Panc1 (cell line): ENCODE results near the gene PROM1. TPM values are rescaled to one million over a fixed set of nuclear protein-coding genes. Genes with fewer than 3 reads are reported as not detected.

Experiments
- ATAC-seq: fragments of 200-7000 bp; cut with Tn5 transposase; 2 replicates; pipeline ENCODE4 v1.9.1; 2020; ENCODE audit warnings: mild to moderate bottlenecking, moderate library complexity
- BruUV-seq: library from RNA; stranded (reverse); fragments of 400-500 nt; replicated peaks from 2 replicates; lab custom pipeline; 2021; lab: Mats Ljungman, UMichigan
- CTCF ChIA-PET: fragments of 300-600 bp; sonication (Branson Sonifier 250); formaldehyde crosslinking; loops from one replicate; lab custom pipeline; 2022; ENCODE audit warnings: antibody characterized with exemption; lab: Charles Lee
- POLR2A ChIA-PET: fragments of 300-600 bp; sonication (Branson Sonifier 250); formaldehyde crosslinking; loops from one replicate; lab custom pipeline; 2022; ENCODE audit warnings: antibody characterized with exemption; lab: Charles Lee
- DNase-seq: peaks from one replicate; pipeline ENCODE4 v3.0.0-alpha.2; 2010; ENCODE audit warnings: low read depth, low spot score
- H3K27ac ChIP-seq: 2 replicates; pipeline ENCODE4 v1.5.1; 2011; ENCODE audit warnings: mild to moderate bottlenecking, low read length, inconsistent platforms
- H3K27me3 ChIP-seq: fragments of 200-500 bp; sonication (Bioruptor generic); 2 replicates; pipeline ENCODE4 v1.6.0; 2014; ENCODE audit warnings: low read length, inconsistent platforms; ENCODE audit not compliant: control insufficient read depth, insufficient read depth
- H3K36me3 ChIP-seq: fragments of 200-500 bp; sonication (Bioruptor generic); 2 replicates; pipeline ENCODE4 v1.5.1; 2014; ENCODE audit warnings: inconsistent platforms, mild to moderate bottlenecking, low read length, moderate library complexity; ENCODE audit not compliant: control insufficient read depth, insufficient read depth
- H3K4me1 ChIP-seq: 2 replicates; pipeline ENCODE4 v1.5.1; 2011; ENCODE audit warnings: inconsistent platforms, mild to moderate bottlenecking, low read length, moderate library complexity; ENCODE audit not compliant: control insufficient read depth, insufficient read depth
- H3K4me3 ChIP-seq, 2 experiments: 2 replicates each; pipeline ENCODE4 v1.5.1; 2011 to 2012; ENCODE audit warnings: low read depth in 2 of 2, low read length in 2 of 2, mild to moderate bottlenecking in 2 of 2, inconsistent platforms in 1 of 2, moderate library complexity in 1 of 2
- H3K9me3 ChIP-seq: fragments of 200-500 bp; sonication (Bioruptor generic); 2 replicates; pipeline ENCODE4 v1.5.1; 2014; ENCODE audit warnings: low read depth, mild to moderate bottlenecking, inconsistent platforms, low read length, moderate library complexity; ENCODE audit not compliant: control insufficient read depth, insufficient read depth
- POLR2AphosphoS5 ChIP-seq: IDR thresholded peaks from 2 replicates; pipeline ENCODE4 v1.6.1; 2012; ENCODE audit warnings: mild to moderate bottlenecking, low read depth, low read length, moderate library complexity
- SIN3A ChIP-seq: IDR thresholded peaks from 2 replicates; pipeline ENCODE4 v1.6.1; 2012; ENCODE audit warnings: low read depth, mild to moderate bottlenecking, low read length, moderate library complexity, borderline replicate concordance; ENCODE audit not compliant: insufficient read depth
- TCF7L2 ChIP-seq: IDR thresholded peaks from 2 replicates; pipeline ENCODE4 v1.6.1; 2011; ENCODE audit warnings: mild to moderate bottlenecking, low read depth, low read length, inconsistent platforms
- in situ Hi-C: cut with HindIII; loops from 2 replicates; pipeline ENCODE4 v1.10.0; 2016; ENCODE audit warnings: low sequenced_read_pairs, low pct_unique_long_range_greater_than_20kb
- intact Hi-C: fragments of 100-400 bp; cut with micrococcal nuclease; formaldehyde crosslinking; loops from one replicate; pipeline ENCODE4 v1.10.0; 2022; ENCODE audit not compliant: unreplicated experiment
- total RNA-seq: library from RNA; stranded (reverse); gene quantifications from one replicate; pipeline ENCODE4 v1.2.1, GENCODE V29; 2021; ENCODE audit not compliant: unreplicated experiment
- TF ChIP-seq, protein P1 (sequence below), 2 experiments: IDR thresholded peaks; 2 replicates each; pipeline ENCODE4 v1.6.1; 2011 to 2012; ENCODE audit warnings: low read depth in 2 of 2, control low read depth in 1 of 2, low read length in 1 of 2, mild to moderate bottlenecking in 1 of 2, moderate library complexity in 1 of 2; ENCODE audit not compliant: insufficient read depth in 1 of 2
- TF ChIP-seq, protein P2 (sequence below): fragments of 450-650 bp; IDR thresholded peaks from 2 replicates; pipeline ENCODE4 v1.5.1; 2017; ENCODE audit warnings: mild to moderate bottlenecking

The PROM1 gene
- total RNA-seq, 1 experiment from 2014 or later = 0.18 TPM

DNA sequence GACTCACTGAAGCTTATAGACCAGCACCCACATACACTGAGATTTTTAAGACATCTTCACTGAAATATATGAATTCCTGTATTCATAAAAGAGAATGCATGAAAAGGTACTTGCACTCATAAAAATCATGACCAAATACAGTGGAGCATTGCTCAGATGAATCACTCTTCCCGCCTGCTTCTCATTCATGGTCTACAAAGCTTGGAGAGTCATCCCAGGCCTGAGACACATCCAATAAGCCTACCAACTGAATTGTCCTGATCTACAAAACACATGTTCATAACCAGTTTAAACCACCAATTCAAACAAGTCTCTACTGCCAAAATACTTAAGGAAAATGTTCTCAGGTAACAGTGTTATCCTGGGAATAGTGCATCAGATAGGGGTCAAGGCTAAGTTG, 38.1 kb downstream of the PROM1 start:
- Histone ChIP-seq H3K9me3 (no peaks in the 10 kb centered on the region), H3K36me3 (no peaks in the 10 kb centered on the region), H3K27me3 (no peaks in the 10 kb centered on the region), H3K27ac (no peak overlapping the region), H3K4me3 (no peak overlapping the region), H3K4me1 (no peaks in the 10 kb centered on the region)
- POLR2A ChIA-PET = no interaction called here
- intact Hi-C loops = no loop called here
- BruUV-seq = no TSS peak
- CTCF ChIA-PET = interaction anchor here (0.6 kb wide), 1 partner anchor 119 kb away, joined by 3 read pairs; no protein-coding TSS in a partner anchor
- TF ChIP-seq, protein P1, sequence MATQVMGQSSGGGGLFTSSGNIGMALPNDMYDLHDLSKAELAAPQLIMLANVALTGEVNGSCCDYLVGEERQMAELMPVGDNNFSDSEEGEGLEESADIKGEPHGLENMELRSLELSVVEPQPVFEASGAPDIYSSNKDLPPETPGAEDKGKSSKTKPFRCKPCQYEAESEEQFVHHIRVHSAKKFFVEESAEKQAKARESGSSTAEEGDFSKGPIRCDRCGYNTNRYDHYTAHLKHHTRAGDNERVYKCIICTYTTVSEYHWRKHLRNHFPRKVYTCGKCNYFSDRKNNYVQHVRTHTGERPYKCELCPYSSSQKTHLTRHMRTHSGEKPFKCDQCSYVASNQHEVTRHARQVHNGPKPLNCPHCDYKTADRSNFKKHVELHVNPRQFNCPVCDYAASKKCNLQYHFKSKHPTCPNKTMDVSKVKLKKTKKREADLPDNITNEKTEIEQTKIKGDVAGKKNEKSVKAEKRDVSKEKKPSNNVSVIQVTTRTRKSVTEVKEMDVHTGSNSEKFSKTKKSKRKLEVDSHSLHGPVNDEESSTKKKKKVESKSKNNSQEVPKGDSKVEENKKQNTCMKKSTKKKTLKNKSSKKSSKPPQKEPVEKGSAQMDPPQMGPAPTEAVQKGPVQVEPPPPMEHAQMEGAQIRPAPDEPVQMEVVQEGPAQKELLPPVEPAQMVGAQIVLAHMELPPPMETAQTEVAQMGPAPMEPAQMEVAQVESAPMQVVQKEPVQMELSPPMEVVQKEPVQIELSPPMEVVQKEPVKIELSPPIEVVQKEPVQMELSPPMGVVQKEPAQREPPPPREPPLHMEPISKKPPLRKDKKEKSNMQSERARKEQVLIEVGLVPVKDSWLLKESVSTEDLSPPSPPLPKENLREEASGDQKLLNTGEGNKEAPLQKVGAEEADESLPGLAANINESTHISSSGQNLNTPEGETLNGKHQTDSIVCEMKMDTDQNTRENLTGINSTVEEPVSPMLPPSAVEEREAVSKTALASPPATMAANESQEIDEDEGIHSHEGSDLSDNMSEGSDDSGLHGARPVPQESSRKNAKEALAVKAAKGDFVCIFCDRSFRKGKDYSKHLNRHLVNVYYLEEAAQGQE (IDR thresholded peaks at IDR 0.05; ENCODE audit: insufficient read depth in 1 of 2, low read depth in 2 of 2, low read length in 1 of 2) = no peak
- no peak for TF ChIP-seq TCF7L2
- TF ChIP-seq, protein P2, sequence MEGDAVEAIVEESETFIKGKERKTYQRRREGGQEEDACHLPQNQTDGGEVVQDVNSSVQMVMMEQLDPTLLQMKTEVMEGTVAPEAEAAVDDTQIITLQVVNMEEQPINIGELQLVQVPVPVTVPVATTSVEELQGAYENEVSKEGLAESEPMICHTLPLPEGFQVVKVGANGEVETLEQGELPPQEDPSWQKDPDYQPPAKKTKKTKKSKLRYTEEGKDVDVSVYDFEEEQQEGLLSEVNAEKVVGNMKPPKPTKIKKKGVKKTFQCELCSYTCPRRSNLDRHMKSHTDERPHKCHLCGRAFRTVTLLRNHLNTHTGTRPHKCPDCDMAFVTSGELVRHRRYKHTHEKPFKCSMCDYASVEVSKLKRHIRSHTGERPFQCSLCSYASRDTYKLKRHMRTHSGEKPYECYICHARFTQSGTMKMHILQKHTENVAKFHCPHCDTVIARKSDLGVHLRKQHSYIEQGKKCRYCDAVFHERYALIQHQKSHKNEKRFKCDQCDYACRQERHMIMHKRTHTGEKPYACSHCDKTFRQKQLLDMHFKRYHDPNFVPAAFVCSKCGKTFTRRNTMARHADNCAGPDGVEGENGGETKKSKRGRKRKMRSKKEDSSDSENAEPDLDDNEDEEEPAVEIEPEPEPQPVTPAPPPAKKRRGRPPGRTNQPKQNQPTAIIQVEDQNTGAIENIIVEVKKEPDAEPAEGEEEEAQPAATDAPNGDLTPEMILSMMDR = no peak
- no peak for TF ChIP-seq POLR2AphosphoS5
- no peak for TF ChIP-seq SIN3A
- ATAC-seq = no peak
- no peak for DNase-seq
- in situ Hi-C loops = no loop called here

DNA sequence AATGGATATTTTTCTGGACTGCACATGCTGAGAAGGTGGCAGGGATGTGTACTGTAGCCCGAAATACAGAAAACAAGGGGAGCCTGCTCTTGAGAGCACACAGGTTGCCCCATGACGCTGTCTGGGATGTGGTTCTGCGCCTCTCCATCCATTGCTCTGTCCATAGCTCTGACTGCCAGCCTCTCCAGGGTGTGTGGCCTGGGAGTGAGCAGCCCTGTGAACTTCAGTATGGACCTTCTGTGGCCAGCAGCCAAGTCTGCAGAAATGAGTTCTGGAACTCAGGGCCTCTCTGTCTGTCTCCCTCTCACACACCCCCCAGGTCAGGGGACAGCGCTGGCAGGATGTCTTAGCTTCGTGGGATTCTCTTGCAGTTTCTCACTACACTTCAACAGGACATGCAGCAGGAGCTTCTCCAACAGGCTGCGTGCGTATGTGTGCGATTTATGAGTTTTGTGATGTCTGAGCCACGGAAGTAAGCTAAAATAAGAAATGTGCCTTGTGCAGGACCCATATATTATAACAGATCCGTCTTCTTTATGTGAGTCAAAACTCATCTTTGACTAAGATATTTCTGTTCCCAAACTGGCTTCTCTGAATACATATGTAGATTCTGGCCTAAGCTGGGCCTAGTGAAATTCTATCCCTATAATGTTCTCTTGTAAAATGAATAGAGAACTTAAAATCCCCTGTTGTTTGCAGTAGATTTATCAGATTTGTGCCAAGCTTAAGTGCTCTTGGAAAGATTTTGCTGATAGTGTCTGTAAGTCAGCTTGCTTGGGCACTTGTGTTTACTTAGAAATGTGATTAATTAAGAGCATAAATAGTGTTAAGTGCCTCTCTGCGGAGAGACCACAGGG, 40.0 kb downstream of the PROM1 start:
- Histone ChIP-seq H3K36me3 (no peaks in the 10 kb centered on the region), H3K4me3 (no peak overlapping the region), H3K9me3 (no peaks in the 10 kb centered on the region), H3K27ac (no peak overlapping the region), H3K27me3 (no peaks in the 10 kb centered on the region), H3K4me1 (no peaks in the 10 kb centered on the region)
- TF ChIP-seq TCF7L2 = no peak
- TF ChIP-seq, protein P1 (IDR thresholded peaks at IDR 0.05; ENCODE audit: insufficient read depth in 1 of 2, low read depth in 2 of 2, low read length in 1 of 2) = no peak
- no peak for TF ChIP-seq POLR2AphosphoS5
- TF ChIP-seq, protein P2 = no peak
- no peak for TF ChIP-seq SIN3A
- BruUV-seq = no TSS peak
- CTCF ChIA-PET = no interaction called here
- in situ Hi-C loops = no loop called here
- intact Hi-C loops = no loop called here
- ATAC-seq = no peak
- no peak for DNase-seq
- POLR2A ChIA-PET = no interaction called here
